ENCODE results near the gene ASPSCR1. TPM values are rescaled to one million over a fixed set of nuclear protein-coding genes. Genes with fewer than 3 reads are reported as not detected.

ASPSCR1 gene
- total and polyA plus RNA-seq, 2 of the 13 experiments (the other 11 are each of a cell fraction or from before 2014, with no cell fraction given): 274 to 314 TPM

DNA sequence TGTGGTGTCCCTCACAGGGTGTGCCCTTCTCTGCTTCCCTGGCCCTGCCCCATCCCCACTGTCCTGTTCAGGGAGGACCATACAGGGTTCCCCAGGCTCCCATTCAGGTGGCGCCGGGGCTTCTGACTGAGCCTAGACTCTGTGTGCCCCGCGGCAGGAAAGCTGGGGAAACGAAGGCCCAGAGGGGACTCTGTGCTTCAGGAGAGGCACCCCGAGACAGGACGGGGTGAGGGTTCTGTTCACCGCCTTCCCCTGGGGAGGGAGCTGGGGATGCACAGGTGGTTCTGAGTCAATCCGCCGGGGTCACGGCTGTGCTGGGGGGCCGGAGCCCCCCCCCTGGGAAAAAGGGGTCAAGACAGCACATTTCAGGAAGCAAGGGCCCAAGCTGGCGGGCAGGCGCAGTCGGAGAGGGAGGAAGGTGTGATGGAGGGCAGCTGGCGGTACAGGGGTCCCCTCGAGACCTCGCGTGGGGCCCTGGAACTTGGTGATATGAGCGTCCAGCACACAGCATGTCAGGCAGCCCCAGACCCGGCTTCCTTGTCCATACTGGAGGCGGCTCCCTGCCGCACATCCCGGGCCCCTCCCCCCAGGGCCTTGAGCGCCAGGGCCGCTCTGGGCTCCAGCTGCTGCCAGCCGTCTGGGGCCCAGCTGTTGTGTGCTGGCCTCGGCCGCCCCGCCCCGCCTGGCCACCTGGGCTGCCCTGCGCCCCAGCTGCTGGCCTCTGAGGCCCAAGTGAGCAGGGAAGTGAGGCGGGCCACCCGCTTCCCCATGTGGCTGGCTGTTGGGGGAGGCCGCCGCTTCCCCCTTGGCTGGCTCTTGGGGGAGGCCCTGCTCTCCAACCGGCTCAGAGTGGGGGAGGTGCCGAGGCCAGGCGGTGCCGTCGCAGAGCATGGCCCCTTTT is 10.8 kb upstream of the ASPSCR1 start (continued):
- TF ChIP-seq SP4 (CRISPR knock-in tag; IDR thresholded peaks at IDR 0.05): peak; percentile 85
- peak; percentile 86 for TF ChIP-seq ZNF276 (CRISPR knock-in tag; IDR thresholded peaks at IDR 0.05; ENCODE audit: low read depth)
- TF ChIP-seq NONO (IDR thresholded peaks at IDR 0.05): no peak
- TF ChIP-seq NONO (CRISPR knock-in tag; conservative IDR thresholded peaks at IDR 0.05): peak; percentile 73; the same call in 1 of the 2 replicates
- TF ChIP-seq, protein P1, sequence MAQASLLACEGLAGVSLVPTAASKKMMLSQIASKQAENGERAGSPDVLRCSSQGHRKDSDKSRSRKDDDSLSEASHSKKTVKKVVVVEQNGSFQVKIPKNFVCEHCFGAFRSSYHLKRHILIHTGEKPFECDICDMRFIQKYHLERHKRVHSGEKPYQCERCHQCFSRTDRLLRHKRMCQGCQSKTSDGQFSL (CRISPR knock-in tag; IDR thresholded peaks at IDR 0.05): peak; percentile 69; the same call in 1 of the 2 replicates
- no peak; the same call in 1 of the 2 replicates for TF ChIP-seq ZNF136 (CRISPR knock-in tag; IDR thresholded peaks at IDR 0.05; ENCODE audit: low read depth)
- TF ChIP-seq ZNF678 (CRISPR knock-in tag; IDR thresholded peaks at IDR 0.05): no peak
- TF ChIP-seq ZNF556 (CRISPR knock-in tag; IDR thresholded peaks at IDR 0.05; ENCODE audit: borderline replicate concordance): peak; percentile 95
- 0 out of 2 replicates have a peak, but pooled peaks have one; percentile 89 for TF ChIP-seq ZNF713 (CRISPR knock-in tag; IDR thresholded peaks at IDR 0.05)
- TF ChIP-seq GMEB1 (CRISPR knock-in tag; IDR thresholded peaks at IDR 0.05; ENCODE audit: borderline replicate concordance): peak; percentile 66; the same call in 1 of the 2 replicates
- TF ChIP-seq IKZF4 (CRISPR knock-in tag; IDR thresholded peaks at IDR 0.05; ENCODE audit: borderline replicate concordance, low read depth, not compliant biosample characterization): peak; percentile 94
- no peak for TF ChIP-seq KAT2B (IDR thresholded peaks at IDR 0.05; ENCODE audit: borderline replicate concordance, low read depth, low read length)
- TF ChIP-seq, protein P2, sequence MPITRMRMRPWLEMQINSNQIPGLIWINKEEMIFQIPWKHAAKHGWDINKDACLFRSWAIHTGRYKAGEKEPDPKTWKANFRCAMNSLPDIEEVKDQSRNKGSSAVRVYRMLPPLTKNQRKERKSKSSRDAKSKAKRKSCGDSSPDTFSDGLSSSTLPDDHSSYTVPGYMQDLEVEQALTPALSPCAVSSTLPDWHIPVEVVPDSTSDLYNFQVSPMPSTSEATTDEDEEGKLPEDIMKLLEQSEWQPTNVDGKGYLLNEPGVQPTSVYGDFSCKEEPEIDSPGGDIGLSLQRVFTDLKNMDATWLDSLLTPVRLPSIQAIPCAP (CRISPR knock-in tag; IDR thresholded peaks at IDR 0.05; ENCODE audit: low read depth): peak; percentile 82; the same call in 1 of the 2 replicates
- peak; percentile 36; the same call in 1 of the 2 replicates for TF ChIP-seq ZSCAN25 (CRISPR knock-in tag; IDR thresholded peaks at IDR 0.05)
- TF ChIP-seq EHMT2 (IDR thresholded peaks at IDR 0.05; ENCODE audit: borderline replicate concordance, low read depth, low read length): no peak
- TF ChIP-seq SCMH1 (CRISPR knock-in tag; IDR thresholded peaks at IDR 0.05; ENCODE audit: borderline replicate concordance): no peak
- TF ChIP-seq PHF21A (CRISPR knock-in tag; IDR thresholded peaks at IDR 0.05): peak; percentile 90
- TF ChIP-seq ZNF354B (CRISPR knock-in tag; IDR thresholded peaks at IDR 0.05): no peak
- TF ChIP-seq ZBTB34 (CRISPR knock-in tag; IDR thresholded peaks at IDR 0.05): peak; percentile 66
- no peak for TF ChIP-seq HDAC6 (IDR thresholded peaks at IDR 0.05; ENCODE audit: low read depth, low read length)
- no peak for TF ChIP-seq TBX3 (IDR thresholded peaks at IDR 0.05; ENCODE audit: borderline replicate concordance)
- peak; percentile 59 for TF ChIP-seq POGZ (CRISPR knock-in tag; IDR thresholded peaks at IDR 0.05)
- TF ChIP-seq ZNF282 (IDR thresholded peaks at IDR 0.05; ENCODE audit: partially characterized antibody): no peak
